Tibial nerve (tissue), 3 donors: ENCODE results near the gene DOCK1.

Source experiments
- CTCF ChIP-seq, 5 experiments: fragments of 200-600 bp in 3 of 5; fragments of 450-650 bp in 2 of 5; sonication (generic) in 3 of 5; IDR thresholded peaks; one replicate each; pipeline ENCODE4 v1.5.1; 2016 to 2019; ENCODE audit warnings: antibody characterized with exemption in 5 of 5, mild to moderate bottlenecking in 3 of 5, moderate library complexity in 2 of 5
- POLR2A ChIP-seq, 2 donors: fragments of 450-650 bp; IDR thresholded peaks; one replicate each; pipeline ENCODE4 v1.6.1; 2017; ENCODE audit warnings: antibody characterized with exemption in 2 of 2, mild to moderate bottlenecking in 2 of 2, moderate library complexity in 2 of 2

DNA sequence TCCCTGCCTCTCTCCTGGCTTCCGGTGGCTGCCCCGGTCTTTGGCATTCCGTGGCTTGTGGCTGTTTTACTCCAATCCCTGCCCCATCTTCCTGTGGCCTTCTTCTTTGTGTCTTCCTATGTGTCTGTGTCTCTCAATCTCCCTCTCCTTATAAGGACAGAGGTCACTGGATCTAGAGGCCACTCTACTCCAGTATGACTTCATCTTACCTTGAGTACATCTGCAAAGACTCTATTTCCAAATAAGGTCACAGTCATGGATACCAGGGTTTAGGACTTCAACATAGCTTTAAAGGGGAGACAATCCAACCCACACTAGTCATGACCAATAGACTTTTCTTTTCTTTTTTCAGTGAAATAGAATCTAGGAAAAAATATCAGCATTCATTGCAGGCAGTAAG is 444.5 kb downstream of the DOCK1 start:
- TF ChIP-seq CTCF (IDR thresholded peaks at IDR 0.05) (no peak), POLR2A (IDR thresholded peaks at IDR 0.05) (no peak)
